RWPE1 (cell line): ENCODE data around the gene TEK.

Experiments
- CTCF ChIA-PET: fragments of 350-600 bp; sonication (Branson Sonifier 250); formaldehyde crosslinking; extraction: SDS; loops from one replicate; lab custom pipeline; 2021; lab: Yijun Ruan, JAX
- POLR2A ChIA-PET: fragments of 400-600 bp; formaldehyde crosslinking; extraction: SDS; loops from one replicate; lab custom pipeline; 2020; ENCODE audit warnings: antibody characterized with exemption; ENCODE audit not compliant: low non-redundant PET; lab: Yijun Ruan, JAX
- DNase-seq: peaks from one replicate; pipeline ENCODE4 v3.0.0; 2012; ENCODE audit warnings: low spot score
- H3K27ac ChIP-seq: fragments of 450-650 bp; 2 replicates; pipeline ENCODE4 v1.5.1; 2017
- TF ChIP-seq, protein P1 (sequence below): fragments of 450-650 bp; conservative IDR thresholded peaks from 2 replicates; pipeline ENCODE4 v1.5.1; 2017; ENCODE audit warnings: low read depth, mild to moderate bottlenecking

Gene TEK

DNA sequence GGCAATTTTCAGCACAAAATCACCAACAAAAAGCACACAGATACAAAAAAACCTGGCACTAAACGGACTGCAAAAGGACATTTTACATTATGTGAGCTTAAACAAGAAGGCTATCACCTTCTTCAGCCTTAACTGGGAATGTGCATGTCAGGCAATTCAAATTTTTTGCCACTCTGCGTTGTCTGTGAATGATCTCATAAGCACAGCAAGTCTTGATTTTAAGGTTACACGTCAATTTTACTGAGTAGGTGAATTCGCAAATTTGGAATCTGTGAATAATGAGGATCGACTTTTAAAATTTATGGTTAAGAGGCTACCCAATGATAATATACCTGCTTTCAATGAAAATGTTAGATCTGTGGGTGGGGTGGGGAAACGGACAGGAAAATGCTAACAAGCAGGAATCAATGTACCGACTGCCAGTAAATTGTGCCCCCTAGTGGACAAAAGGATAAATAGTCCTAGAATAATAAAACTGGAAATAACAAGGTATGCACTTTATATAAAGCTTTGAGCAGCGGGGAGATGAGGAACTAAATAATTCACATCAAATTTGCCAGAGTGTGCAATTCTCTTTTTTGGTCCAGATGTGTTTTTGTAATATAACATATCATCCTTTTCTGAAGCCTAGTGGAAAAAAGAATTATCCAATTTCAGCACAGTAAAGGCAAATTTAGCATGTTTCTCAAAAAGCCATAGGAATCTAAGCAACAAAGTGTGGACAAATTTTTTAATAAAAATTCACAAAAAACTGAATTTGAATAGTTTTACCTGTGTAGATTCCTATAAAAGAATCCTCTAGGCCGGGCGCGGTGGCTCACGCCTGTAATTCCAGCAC, 167.4 kb downstream of the TEK start:
- ChIA-PET POLR2A (no interaction called here), CTCF (interaction anchor here (0.5 to 0.9 kb wide), 13 partner anchors 10 to 460 kb away, joined by 3 to 5 read pairs (median 3); no protein-coding TSS in a partner anchor)
- DNase-seq, result peak; percentile 44
- H3K27ac ChIP-seq, result no peak overlapping the region
- TF ChIP-seq, protein P1, sequence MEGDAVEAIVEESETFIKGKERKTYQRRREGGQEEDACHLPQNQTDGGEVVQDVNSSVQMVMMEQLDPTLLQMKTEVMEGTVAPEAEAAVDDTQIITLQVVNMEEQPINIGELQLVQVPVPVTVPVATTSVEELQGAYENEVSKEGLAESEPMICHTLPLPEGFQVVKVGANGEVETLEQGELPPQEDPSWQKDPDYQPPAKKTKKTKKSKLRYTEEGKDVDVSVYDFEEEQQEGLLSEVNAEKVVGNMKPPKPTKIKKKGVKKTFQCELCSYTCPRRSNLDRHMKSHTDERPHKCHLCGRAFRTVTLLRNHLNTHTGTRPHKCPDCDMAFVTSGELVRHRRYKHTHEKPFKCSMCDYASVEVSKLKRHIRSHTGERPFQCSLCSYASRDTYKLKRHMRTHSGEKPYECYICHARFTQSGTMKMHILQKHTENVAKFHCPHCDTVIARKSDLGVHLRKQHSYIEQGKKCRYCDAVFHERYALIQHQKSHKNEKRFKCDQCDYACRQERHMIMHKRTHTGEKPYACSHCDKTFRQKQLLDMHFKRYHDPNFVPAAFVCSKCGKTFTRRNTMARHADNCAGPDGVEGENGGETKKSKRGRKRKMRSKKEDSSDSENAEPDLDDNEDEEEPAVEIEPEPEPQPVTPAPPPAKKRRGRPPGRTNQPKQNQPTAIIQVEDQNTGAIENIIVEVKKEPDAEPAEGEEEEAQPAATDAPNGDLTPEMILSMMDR, result peak; percentile 86

DNA sequence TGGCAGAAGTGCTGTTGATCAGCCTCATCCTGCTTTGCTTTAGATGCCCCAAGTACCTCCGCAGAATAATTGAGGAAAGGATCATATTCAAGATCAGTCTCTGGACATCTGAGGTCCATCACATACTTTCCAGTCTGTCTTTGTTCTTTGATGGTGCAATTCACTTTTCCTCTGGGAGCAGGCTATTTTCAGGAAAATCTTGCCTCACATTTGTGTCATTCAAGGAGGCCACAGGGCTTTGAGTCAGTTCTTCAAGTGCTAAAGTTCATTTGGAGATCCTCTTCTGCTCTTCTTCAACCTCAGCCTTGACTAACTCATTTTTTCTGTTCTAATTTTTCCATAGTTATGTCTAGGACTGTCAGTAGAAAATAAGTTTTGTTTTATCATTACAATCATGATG, 169.3 kb downstream of the TEK start:
- DNase-seq, result no peak
- CTCF ChIA-PET, result interaction anchor here (0.6 kb wide), 1 partner anchor 207 kb away, joined by 4 read pairs; no protein-coding TSS in a partner anchor
- POLR2A ChIA-PET, result no interaction called here
- TF ChIP-seq, protein P1, result no peak
- H3K27ac ChIP-seq, result no peak overlapping the region

DNA sequence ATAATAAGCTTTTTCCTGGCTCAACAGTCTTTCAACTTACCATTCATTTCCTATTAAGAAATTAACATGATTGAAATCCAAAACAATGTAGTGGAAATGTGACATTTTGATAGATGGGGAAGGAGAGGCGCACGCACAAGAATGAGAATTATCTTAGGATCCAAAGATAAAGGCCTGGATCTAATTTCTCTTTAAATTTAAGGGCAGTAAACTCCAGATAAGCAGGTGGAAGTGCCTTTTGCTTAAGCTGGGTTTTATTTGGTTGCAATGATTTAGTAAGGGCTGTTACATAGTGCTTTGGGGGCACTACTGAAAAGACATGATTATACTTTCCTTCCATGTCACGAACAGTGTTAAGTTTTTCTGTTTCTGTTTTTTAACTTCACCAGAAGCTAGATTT, 170.6 kb downstream of the TEK start:
- no peak for DNase-seq
- POLR2A ChIA-PET, result no interaction called here
- TF ChIP-seq, protein P1, result no peak
- no peak overlapping the region for H3K27ac ChIP-seq
- CTCF ChIA-PET, result interaction anchor here (0.5 to 0.6 kb wide), 3 partner anchors 172 to 291 kb away, joined by 3 read pairs; no protein-coding TSS in a partner anchor
